ENCODE results near the gene ABLIM1. TPM values are rescaled to one million over a fixed set of nuclear protein-coding genes. Genes with fewer than 3 reads are reported as not detected.

Gene ABLIM1
- total RNA-seq, 2 donors from 2014 or later, result 58.7 to 154 TPM

DNA sequence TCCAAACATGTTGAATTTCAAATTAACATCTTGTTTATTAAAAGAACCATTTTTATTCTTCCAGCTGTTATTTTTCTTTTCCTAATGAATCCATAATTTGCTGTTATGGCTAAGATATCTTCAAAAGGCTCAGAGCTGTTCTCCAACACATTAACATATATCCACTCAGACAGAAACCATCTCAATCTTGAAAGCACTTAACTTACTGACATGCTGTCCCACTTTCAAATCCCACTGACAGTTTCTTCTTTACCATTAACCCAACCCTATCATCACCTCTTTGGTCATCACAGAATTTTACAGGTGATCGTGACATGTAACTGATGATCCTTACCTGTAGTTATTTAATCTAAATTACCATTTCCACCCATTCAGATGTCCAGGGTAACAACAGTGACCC lies 178.2 kb downstream of the ABLIM1 start:
- Mint-ChIP-seq H3K4me3 (no peak overlapping the region), H3K36me3 (ENCODE audit: low read depth) (peaks cover 55% of the 10 kb centered on the region)

DNA sequence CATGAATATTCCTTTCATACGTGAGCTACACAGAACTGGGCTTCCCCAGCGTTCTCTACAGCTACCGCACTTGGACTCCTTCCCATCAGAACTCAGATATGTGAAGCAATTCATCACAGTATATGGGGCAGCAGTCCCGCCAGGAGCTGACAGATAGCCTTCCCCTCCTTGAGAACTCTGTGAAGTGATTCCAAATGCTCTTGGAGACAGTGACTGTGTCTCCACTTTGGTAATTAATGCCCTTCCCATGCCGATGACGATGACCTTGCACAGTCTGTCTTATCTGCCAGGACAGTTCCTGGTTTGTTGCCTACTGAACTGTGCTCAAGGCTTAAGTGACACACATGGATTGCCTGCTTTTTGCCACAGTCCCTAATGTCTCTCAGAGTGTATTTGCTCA lies 178.8 kb downstream of the ABLIM1 start:
- Mint-ChIP-seq H3K4me1 (peaks cover 35% of the 10 kb centered on the region), H3K27ac (peak overlapping the region; percentile 61)

More for the DNA sequence above, 178.2 kb downstream of the ABLIM1 start:
- ATAC-seq (replicated peaks), result peak; percentile 53
- H3K27ac Mint-ChIP-seq, result peak overlapping the region; percentile 61
- no peaks in the 10 kb centered on the region for H3K9me3 Mint-ChIP-seq
- H3K4me1 Mint-ChIP-seq, result peaks cover 38% of the 10 kb centered on the region
- no peaks in the 10 kb centered on the region for H3K27me3 Mint-ChIP-seq

DNA sequence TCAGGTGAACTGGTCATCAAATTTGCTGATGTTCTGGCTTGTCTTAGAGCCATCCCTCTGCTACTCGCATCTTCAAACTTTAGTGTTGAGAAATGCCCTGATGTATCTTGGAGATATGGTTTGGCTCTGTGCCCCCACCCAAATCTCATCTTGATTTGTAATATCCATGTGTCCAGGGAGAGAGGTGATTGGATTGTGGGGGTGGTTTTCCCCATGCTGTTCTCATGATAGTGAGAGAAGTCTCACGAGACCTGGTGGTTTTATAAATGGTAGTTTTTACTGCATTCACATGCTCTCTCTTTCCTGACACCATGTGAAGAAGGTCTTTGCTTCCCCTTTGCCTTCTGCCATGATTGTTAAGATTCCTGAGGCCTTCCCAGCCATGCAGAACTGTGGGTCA lies 179.8 kb downstream of the ABLIM1 start:
- H3K27ac Mint-ChIP-seq, result no peak overlapping the region
- peaks cover 40% of the 10 kb centered on the region for H3K36me3 Mint-ChIP-seq (ENCODE audit: low read depth)
- no peaks in the 10 kb centered on the region for H3K9me3 Mint-ChIP-seq
- ATAC-seq (replicated peaks), result no peak
- no peaks in the 10 kb centered on the region for H3K27me3 Mint-ChIP-seq
- H3K4me1 Mint-ChIP-seq, result peaks cover 40% of the 10 kb centered on the region
- H3K4me3 Mint-ChIP-seq, result no peak overlapping the region

More for the DNA sequence above, 178.8 kb downstream of the ABLIM1 start:
- Mint-ChIP-seq H3K4me3 (no peak overlapping the region), H3K36me3 (ENCODE audit: low read depth) (peaks cover 50% of the 10 kb centered on the region), H3K27me3 (no peaks in the 10 kb centered on the region), H3K9me3 (no peaks in the 10 kb centered on the region)
- no peak for ATAC-seq (replicated peaks)

DNA sequence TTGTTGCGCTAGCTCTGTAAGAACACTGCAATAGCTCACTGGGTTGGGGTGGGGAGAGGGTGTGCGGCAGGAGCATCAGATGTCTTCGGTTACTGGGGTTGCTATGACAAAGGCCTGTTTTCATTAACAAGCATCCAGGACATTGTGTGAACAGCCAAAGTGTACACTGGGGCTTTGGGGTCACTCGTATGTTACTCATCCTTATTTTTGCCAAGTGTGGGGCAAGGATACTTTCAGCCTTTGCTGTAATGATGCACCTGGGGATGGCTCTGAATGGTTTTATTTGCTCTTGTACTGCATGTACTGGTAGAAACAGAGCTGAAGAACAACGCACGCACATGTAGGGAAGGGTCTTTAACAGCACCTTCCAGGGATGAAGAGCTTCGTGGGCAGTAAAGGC lies 180.8 kb downstream of the ABLIM1 start:
- Mint-ChIP-seq H3K36me3 (ENCODE audit: low read depth) (peaks cover 39% of the 10 kb centered on the region), H3K4me1 (peaks cover 40% of the 10 kb centered on the region), H3K27ac (peak overlapping the region; percentile 61)

DNA sequence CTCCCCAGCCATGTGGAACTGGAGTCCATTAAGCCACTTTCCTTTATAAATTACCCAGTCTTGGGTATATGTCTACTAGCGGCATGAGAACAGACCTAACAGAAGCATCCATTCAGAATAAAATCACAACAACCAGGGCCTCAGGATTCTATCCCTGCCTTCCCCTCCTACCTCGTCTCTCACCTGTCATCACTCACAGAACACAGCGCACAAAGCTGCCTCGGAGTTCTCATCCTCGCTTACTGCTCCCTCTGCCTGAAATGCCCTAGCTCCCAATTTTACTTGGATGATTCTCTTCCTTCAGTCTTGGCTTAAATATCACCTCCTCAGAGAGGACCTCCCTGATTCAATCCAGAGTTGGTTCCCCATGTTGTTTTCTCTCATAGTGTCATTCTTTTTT lies 183.1 kb downstream of the ABLIM1 start:
- Mint-ChIP-seq H3K27ac (peak overlapping the region; percentile 59), H3K9me3 (no peaks in the 10 kb centered on the region), H3K27me3 (no peaks in the 10 kb centered on the region), H3K4me3 (no peak overlapping the region), H3K36me3 (ENCODE audit: low read depth) (peaks cover 35% of the 10 kb centered on the region), H3K4me1 (peaks cover 31% of the 10 kb centered on the region)
- ATAC-seq (replicated peaks), result no peak

More for the DNA sequence above, 180.8 kb downstream of the ABLIM1 start:
- Mint-ChIP-seq H3K27me3 (no peaks in the 10 kb centered on the region), H3K9me3 (no peaks in the 10 kb centered on the region), H3K4me3 (no peak overlapping the region)
- ATAC-seq (replicated peaks), result no peak

DNA sequence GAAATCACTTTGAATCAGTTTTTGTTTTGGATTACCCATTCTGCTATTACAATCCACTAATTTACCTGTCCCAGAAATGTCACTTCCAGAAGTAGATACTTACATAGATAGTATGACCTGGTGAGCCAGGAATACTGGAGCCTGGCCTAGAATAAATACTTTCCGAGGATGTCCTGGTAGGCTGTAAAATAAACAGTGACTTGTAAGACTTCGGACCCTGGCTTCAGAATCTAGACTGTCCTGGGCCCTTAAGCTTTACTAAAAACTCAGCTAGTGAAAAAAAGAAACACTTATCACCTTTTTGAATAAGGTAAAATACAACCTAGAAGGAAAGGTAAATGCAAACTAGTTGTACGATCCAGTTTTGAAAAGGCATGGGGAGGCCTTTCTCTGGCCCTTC lies 184.3 kb downstream of the ABLIM1 start:
- peaks cover 42% of the 10 kb centered on the region for H3K36me3 Mint-ChIP-seq (ENCODE audit: low read depth)
- H3K9me3 Mint-ChIP-seq, result no peaks in the 10 kb centered on the region
- no peaks in the 10 kb centered on the region for H3K27me3 Mint-ChIP-seq

DNA sequence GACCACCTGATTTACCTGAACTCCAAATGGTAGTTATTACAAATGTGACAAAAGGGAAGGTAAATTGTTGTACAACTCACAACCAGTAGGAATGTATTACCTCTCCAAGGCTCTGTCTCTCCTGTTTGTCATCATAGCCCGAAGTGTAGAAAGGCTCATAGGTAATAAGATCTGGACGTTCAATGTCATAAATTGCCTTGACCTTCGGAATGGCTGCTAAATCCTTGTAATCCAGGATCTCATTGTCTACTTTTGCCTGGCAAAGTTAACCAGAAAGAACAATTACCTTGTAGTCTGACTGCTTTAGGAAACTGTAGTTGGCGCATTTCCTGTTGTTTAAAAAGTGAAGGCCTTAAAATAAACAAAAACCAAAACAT lies 185.2 kb downstream of the ABLIM1 start:
- peak overlapping the region; percentile 34 for H3K27ac Mint-ChIP-seq
- H3K4me1 Mint-ChIP-seq, result peaks cover 23% of the 10 kb centered on the region

More for the DNA sequence above, 184.3 kb downstream of the ABLIM1 start:
- no peak for ATAC-seq (replicated peaks)
- Mint-ChIP-seq H3K4me1 (peaks cover 23% of the 10 kb centered on the region), H3K4me3 (no peak overlapping the region), H3K27ac (peak overlapping the region; percentile 59)

DNA sequence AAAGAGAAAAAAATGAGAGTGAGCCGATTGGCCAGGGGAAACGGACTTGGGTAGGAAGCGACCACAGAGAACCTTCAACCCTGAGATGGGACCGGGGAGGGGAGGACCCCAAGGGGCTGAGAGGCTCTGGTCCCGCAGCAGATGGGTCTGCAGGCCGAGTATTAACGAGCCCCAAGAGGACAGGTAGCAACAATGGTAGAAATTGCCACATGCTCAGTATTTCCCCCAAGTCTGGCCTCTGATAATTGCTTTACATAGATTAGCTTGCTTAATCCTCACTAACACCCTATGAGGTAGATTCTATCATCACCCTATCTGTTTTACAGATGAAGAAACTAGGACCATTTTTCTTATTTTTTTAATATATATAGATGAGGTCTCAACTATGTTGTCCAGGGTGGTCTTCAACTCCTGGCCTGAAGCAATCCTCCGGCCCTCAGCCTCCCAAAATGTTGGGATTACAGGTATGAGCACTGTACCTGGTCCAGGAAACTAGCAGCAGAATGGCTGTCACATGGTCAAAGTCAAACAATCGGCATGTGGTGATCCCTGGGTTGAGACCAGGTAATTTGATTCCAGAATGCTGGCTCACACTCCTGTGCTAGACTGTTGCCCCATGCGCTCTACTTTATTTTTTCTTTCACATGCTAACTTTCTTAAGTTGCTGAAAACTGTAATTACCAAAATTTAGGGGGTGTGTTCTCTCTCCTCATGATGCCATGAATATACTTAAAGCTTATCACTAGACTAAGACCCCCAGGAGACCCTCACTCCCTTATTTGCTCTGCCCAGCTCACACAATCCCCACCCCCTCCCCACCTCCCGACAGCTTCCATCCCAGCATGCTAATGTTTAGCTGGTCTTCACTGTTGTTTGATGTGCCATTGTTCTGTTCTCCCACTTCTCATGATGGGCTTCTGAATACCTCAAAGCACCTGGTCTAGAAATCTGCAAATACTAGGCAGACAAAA lies 185.9 kb downstream of the ABLIM1 start:
- H3K27ac Mint-ChIP-seq, result peak overlapping the region; percentile 34
- H3K27me3 Mint-ChIP-seq, result no peaks in the 10 kb centered on the region
- H3K36me3 Mint-ChIP-seq (ENCODE audit: low read depth), result peaks cover 50% of the 10 kb centered on the region
- peaks cover 20% of the 10 kb centered on the region for H3K4me1 Mint-ChIP-seq
- no peak for ATAC-seq (replicated peaks)
- H3K4me3 Mint-ChIP-seq, result no peak overlapping the region
- H3K9me3 Mint-ChIP-seq, result no peaks in the 10 kb centered on the region

More for the DNA sequence above, 185.2 kb downstream of the ABLIM1 start:
- H3K36me3 Mint-ChIP-seq (ENCODE audit: low read depth), result peaks cover 45% of the 10 kb centered on the region
- H3K9me3 Mint-ChIP-seq, result no peaks in the 10 kb centered on the region
- no peak for ATAC-seq (replicated peaks)
- no peak overlapping the region for H3K4me3 Mint-ChIP-seq
- H3K27me3 Mint-ChIP-seq, result no peaks in the 10 kb centered on the region

DNA sequence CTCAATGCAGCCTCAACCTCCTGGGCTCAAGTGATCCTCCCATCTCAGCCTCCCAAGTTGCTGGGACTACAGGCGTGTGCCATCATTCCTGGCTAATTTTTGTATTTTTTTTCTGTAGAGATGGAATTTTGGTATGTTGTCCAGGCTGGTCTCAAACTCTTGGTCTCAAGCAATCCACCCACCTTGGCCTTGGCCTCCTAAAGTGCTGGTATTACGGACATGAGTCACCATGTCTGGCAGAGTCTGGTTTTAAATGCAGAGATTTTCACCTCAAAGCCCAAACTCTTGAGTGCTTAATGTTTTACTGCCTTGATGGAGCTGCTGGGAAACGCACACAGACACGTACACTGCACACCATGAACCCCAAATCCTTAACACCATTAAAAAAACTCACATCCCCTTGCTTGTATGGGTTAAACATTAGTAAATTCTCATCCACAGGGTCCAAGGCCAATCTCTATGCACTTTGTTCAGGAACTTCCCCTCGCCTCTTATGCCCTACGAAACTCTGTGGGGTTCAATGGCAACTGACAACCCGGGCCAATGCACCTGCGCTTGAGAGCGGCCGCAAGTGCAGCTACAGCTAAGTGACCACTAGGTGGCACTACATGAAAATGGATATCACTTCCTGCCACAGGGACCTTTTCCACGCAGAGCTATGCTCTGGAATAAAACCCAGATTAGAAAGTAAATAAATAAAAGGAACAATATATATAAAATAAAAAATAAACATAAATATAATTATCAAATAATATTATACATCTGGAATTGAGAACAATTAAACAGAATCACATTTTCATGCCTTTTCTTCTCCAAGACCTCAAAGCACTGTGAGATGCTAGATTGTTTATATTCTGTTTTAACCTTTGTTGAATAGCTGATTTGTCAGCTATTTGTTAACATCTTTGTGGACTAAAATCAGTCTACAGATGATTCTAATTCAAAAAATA lies 186.8 kb downstream of the ABLIM1 start:
- ATAC-seq (replicated peaks), result peak; percentile 87
- Mint-ChIP-seq H3K9me3 (no peaks in the 10 kb centered on the region), H3K27ac (no peak overlapping the region), H3K4me1 (peaks cover 15% of the 10 kb centered on the region), H3K27me3 (no peaks in the 10 kb centered on the region), H3K36me3 (ENCODE audit: low read depth) (peaks cover 60% of the 10 kb centered on the region), H3K4me3 (no peak overlapping the region)

DNA sequence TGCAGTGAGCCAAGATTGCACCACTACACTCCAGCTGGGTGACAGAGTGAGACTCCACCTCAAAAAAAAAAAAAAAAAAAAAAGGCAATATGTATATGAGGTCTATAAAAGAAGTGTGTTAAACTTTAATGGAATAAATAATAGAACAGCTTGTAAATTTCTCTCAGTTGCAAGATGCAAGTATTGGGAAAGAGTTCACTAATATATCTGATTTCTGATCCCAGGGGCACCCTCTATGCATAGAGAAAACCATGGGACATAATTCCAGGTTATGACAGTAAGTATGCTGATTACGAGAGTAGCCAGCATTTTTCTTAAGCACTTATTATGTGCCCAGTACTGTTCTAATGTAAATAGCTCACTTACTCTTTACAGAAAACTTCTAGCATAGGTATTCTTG lies 187.7 kb downstream of the ABLIM1 start:
- Mint-ChIP-seq H3K27me3 (no peaks in the 10 kb centered on the region), H3K4me1 (peaks cover 12% of the 10 kb centered on the region), H3K27ac (no peak overlapping the region), H3K4me3 (no peak overlapping the region), H3K36me3 (ENCODE audit: low read depth) (peaks cover 68% of the 10 kb centered on the region), H3K9me3 (no peaks in the 10 kb centered on the region)
- no peak for ATAC-seq (replicated peaks)

DNA sequence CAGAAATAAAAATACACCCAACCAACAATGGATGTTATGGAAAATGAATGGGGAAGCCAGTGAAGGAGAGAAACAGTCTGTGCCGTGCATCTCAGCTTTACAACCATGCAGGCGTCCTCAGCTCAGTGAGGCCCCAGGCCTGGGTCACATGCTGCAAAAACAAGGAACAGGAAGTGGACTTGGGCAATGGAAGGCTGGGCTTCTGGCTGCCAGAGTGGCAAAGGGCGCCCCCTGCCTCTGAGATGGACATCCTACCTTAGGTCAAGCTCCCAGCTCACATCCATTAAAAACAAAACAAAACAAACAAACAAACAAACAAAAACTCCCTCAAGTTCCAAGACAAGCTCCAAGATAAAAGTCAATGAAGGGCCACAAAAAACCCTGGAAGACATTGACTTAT lies 199.1 kb downstream of the ABLIM1 start:
- peak; percentile 62 for ATAC-seq (replicated peaks)
- Mint-ChIP-seq H3K4me1 (peaks cover 4% of the 10 kb centered on the region), H3K27ac (no peak overlapping the region), H3K27me3 (no peaks in the 10 kb centered on the region), H3K9me3 (no peaks in the 10 kb centered on the region), H3K4me3 (no peak overlapping the region), H3K36me3 (ENCODE audit: low read depth) (peaks cover 90% of the 10 kb centered on the region)

DNA sequence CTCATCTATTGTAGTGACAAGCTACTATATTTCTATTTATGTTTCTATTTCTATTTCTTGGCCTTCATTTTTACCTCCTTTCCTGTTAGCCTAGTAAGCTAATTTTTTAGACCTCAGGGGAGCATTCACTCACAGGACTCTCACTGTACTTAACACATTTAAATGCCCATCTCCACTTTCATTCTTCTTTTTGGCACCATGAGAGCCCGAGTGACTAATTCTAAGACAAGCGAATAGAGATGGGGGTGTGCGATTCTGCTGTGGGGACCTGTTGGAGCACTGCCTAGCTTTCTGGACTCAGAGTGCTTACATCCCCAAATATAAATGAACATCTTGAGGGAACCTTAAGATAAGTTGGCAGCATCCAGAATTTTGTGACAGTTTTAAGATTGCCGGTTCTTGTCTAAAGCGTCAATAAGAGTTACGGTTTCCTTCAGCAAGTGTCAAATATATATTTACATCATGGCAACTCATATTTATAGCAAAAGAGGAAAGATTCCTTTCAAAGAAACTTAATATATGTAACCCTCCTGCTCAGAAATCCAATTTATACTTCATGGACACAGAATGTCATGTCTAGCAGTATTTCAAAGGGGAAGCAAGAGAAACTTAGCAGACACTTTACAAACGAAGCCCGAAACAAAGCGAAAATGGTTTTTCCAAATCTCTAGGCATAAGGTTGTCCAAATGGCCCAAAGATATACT lies 199.7 kb downstream of the ABLIM1 start:
- H3K27ac Mint-ChIP-seq, result no peak overlapping the region
- no peak overlapping the region for H3K4me3 Mint-ChIP-seq
- H3K27me3 Mint-ChIP-seq, result no peaks in the 10 kb centered on the region
- peaks cover 4% of the 10 kb centered on the region for H3K4me1 Mint-ChIP-seq
- no peak for ATAC-seq (replicated peaks)
- peaks cover 90% of the 10 kb centered on the region for H3K36me3 Mint-ChIP-seq (ENCODE audit: low read depth)
- no peaks in the 10 kb centered on the region for H3K9me3 Mint-ChIP-seq

DNA sequence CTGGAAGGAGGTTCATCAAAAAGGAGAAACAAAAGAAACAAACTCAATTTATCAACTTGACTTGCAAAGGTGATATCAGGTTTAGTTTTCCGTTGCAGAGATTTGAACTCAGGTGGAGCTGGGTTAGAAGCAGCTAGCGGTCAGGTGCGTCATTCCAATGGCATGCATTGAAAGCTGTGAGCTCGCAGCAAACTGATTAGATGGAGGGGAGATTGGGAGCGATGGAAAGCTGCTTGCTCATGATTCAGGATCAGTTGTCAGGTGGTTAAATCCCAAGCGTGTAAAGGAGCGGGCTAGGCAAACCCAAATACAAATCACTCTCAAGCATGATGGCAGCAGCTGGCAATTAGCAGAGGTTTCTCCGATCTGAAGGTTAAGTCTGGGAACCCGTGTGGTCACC lies 204.5 kb downstream of the ABLIM1 start:
- Mint-ChIP-seq H3K4me1 (peaks cover 5% of the 10 kb centered on the region), H3K9me3 (no peaks in the 10 kb centered on the region), H3K27ac (no peak overlapping the region), H3K4me3 (no peak overlapping the region), H3K36me3 (ENCODE audit: low read depth) (peaks cover 89% of the 10 kb centered on the region), H3K27me3 (no peaks in the 10 kb centered on the region)
- no peak for ATAC-seq (replicated peaks)

DNA sequence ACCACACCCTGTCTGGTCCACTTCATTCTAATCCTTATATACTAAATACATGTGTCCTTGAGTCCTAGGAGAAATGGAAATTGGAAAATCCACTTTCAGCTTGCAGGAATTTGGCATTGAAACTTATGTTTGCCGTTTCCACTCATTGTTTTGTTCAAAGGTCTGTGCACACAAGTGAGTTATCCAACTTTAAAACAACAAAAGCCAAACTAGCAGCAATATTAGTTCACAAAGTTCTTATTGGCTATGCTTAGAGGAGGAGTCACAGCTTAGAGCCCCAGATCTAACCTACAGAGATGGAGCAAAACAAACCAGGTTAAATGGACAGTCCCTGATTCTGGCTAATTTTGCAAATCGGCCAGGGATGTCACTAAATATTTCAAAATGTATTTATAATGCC lies 209.2 kb downstream of the ABLIM1 start:
- Mint-ChIP-seq H3K4me1 (peaks cover 5% of the 10 kb centered on the region), H3K27me3 (no peaks in the 10 kb centered on the region), H3K9me3 (no peaks in the 10 kb centered on the region), H3K4me3 (no peak overlapping the region), H3K27ac (no peak overlapping the region), H3K36me3 (ENCODE audit: low read depth) (peaks cover 91% of the 10 kb centered on the region)
- no peak for ATAC-seq (replicated peaks)
